NCI-H748 (cell line): Measurements from ENCODE around the gene RADIL.
A peak's percentile ranks its signal among the peaks of the same experiment; 100 is the strongest.

Source experiments
- DNase-seq: peaks from one replicate; lab custom pipeline; 2025; ENCODE audit not compliant: unreplicated experiment; lab: John Stamatoyannopoulos, UW

The RADIL gene

DNA sequence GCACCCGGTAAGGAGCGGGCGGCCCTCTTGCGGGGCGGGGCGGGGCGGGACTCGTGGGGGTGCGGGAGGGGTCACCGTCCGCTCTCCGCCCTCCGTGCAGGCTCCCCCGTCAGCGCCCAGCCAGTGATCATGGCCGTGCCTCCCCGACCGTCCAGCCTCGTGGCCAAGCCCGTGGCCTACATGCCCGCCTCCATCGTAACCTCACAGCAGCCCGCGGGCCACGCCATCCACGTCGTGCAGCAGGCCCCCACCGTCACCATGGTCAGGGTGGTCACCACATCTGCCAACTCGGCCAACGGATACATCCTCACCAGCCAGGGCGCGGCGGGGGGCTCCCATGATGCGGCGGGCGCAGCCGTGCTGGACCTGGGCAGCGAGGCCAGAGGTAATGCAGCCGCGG lies 124.3 kb downstream of the RADIL start:
- DNase-seq: no peak

- DNase-seq: no peak
Observed at GRCh38 chr7:4758791-4759190, 124.7 kb downstream of the RADIL start.

GRCh38 chr7:4758111-4758510 lies 125.4 kb downstream of the RADIL start:
- no peak for DNase-seq

DNA sequence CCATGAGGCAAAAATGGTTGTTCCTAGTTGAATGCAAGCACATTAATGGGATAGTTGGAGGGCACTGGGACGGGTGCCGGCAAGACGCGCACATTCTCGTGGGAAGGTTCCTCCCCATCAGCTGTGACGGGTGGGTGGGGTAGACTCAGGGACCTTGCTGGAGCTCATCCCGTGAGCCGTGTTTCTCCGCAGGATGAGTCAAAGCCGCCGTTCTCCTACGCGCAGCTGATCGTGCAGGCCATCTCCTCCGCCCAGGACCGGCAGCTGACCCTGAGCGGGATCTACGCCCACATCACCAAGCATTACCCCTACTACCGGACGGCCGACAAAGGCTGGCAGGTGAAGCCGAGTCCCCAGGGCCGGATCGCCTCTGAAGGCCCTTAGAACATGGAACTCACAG lies 128.5 kb downstream of the RADIL start:
- DNase-seq: no peak

GRCh38 chr7:4754433-4755010 lies 129.0 kb downstream of the RADIL start:
- no peak for DNase-seq

- DNase-seq: peak; percentile 77
Observed at GRCh38 chr7:4753598-4754432, 129.7 kb downstream of the RADIL start.

- DNase-seq: no peak
Observed at GRCh38 chr7:4751398-4751947, 132.0 kb downstream of the RADIL start.

GRCh38 chr7:4749798-4750197 lies 133.7 kb downstream of the RADIL start:
- DNase-seq: no peak

DNA sequence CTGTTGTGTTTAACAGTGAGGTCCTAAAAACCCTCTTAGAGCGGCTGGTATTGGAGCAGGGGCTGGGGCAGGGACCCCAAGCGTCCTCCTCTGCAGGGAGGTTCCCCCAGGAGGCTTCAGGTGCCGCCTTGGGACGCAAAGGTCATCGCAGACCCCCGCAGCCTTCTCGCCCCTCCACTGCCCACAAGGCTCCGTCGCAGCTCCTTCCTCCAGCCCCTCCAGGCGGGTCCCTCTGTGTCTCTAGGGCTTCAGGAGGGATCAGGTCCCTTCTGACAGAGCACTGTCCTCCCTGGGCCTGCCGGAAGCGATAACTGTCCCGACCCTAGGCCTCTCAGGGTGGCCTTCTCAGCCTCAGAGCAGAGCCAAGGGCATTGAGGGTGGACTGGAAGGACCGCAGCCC lies 134.2 kb downstream of the RADIL start:
- no peak for DNase-seq
